ENCODE results near the gene GNG5.
A peak's percentile ranks its signal among the peaks of the same experiment; 100 is the strongest.
"Not testable (repeated sequence)": the region's sequence is repeated elsewhere in the genome, so short reads cannot be mapped to it uniquely, and the experiment has no call there.

GNG5 gene

GRCh38 chr1:84493747-84494146 lies 12.6 kb downstream of the GNG5 start:
- no peak overlapping the region for H3K4me3 ChIP-seq (ENCODE audit: low read depth, low read length)
- DNase-seq (ENCODE audit: low read depth), result no peak

GRCh38 chr1:84492726-84493125 lies 13.7 kb downstream of the GNG5 start:
- H3K4me3 ChIP-seq (ENCODE audit: low read depth, low read length), result no peak overlapping the region
- no peak for DNase-seq (ENCODE audit: low read depth)

- no peak overlapping the region for H3K4me3 ChIP-seq (ENCODE audit: low read depth, low read length)
- DNase-seq (ENCODE audit: low read depth), result no peak
These were observed 16.6 kb downstream of the GNG5 start for GRCh38 chr1:84489766-84490165.

GRCh38 chr1:84488107-84488506 lies 18.3 kb downstream of the GNG5 start:
- H3K4me3 ChIP-seq (ENCODE audit: low read depth, low read length), result no peak overlapping the region
- DNase-seq (ENCODE audit: low read depth), result no peak

GRCh38 chr1:84481317-84481716 lies 25.1 kb downstream of the GNG5 start:
- DNase-seq (ENCODE audit: low read depth), result no peak
- H3K4me3 ChIP-seq (ENCODE audit: low read depth, low read length), result no peak overlapping the region

GRCh38 chr1:84480650-84481049 lies 25.7 kb downstream of the GNG5 start:
- peak overlapping the region; percentile 57 for H3K4me3 ChIP-seq (ENCODE audit: low read depth, low read length)

GRCh38 chr1:84479998-84480397 lies 26.4 kb downstream of the GNG5 start:
- DNase-seq (ENCODE audit: low read depth), result no peak
- peak overlapping the region; percentile 57 for H3K4me3 ChIP-seq (ENCODE audit: low read depth, low read length)

More at GRCh38 chr1:84480650-84481049, 25.7 kb downstream of the GNG5 start:
- DNase-seq (ENCODE audit: low read depth), result no peak

GRCh38 chr1:84478876-84479868 lies 27.2 kb downstream of the GNG5 start, which contains the start of gene RPF1:
Gene RPF1 (plus strand): TSS chr1:84479266. CDS start chr1:84479282, 16 bp downstream.
- peak within 1 kb of the TSS; percentile 57 for H3K4me3 ChIP-seq (ENCODE audit: low read depth, low read length)
- DNase-seq (ENCODE audit: low read depth), result peak; percentile 47

- H3K4me3 ChIP-seq (ENCODE audit: low read depth, low read length), result no peak overlapping the region
- DNase-seq (ENCODE audit: low read depth), result no peak
These were observed 30.2 kb downstream of the GNG5 start for GRCh38 chr1:84476225-84476624.

- no peak for DNase-seq (ENCODE audit: low read depth)
These were observed 39.1 kb downstream of the GNG5 start for GRCh38 chr1:84467298-84467697.

GRCh38 chr1:84462118-84462517 lies 44.3 kb downstream of the GNG5 start:
- H3K4me3 ChIP-seq (ENCODE audit: low read depth, low read length), result no peak overlapping the region
- DNase-seq (ENCODE audit: low read depth), result no peak

More at GRCh38 chr1:84467298-84467697, 39.1 kb downstream of the GNG5 start:
- H3K4me3 ChIP-seq (ENCODE audit: low read depth, low read length), result no peak overlapping the region

- DNase-seq (ENCODE audit: low read depth), result no peak
- no peak overlapping the region for H3K4me3 ChIP-seq (ENCODE audit: low read depth, low read length)
These were observed 53.9 kb downstream of the GNG5 start for GRCh38 chr1:84452436-84452835.

- no peak for DNase-seq (ENCODE audit: low read depth)
These were observed 55.5 kb downstream of the GNG5 start for GRCh38 chr1:84450910-84451309.

GRCh38 chr1:84448704-84449103 lies 57.7 kb downstream of the GNG5 start:
- DNase-seq (ENCODE audit: low read depth); H3K4me3 ChIP-seq (ENCODE audit: low read depth, low read length): not testable (repeated sequence)

More at GRCh38 chr1:84450910-84451309, 55.5 kb downstream of the GNG5 start:
- no peak overlapping the region for H3K4me3 ChIP-seq (ENCODE audit: low read depth, low read length)

Measured in skeletal muscle cell (primary cell).